Gastrocnemius medialis (tissue), 4 donors: ENCODE results near the gene FAM217A.

Experiments
- POLR2A ChIP-seq, 2 donors: fragments of 450-650 bp; IDR thresholded peaks; one replicate each; pipeline ENCODE4 v1.6.1; 2017; ENCODE audit warnings: antibody characterized with exemption in 2 of 2, mild to moderate bottlenecking in 2 of 2, moderate library complexity in 2 of 2
- TF ChIP-seq, protein P1 (sequence below), 5 experiments: fragments of 450-650 bp in 3 of 5; fragments of 200-600 bp in 2 of 5; sonication (generic) in 2 of 5; IDR thresholded peaks in 4 of 5; conservative IDR thresholded peaks in 1 of 5; 1 replicate in 4 of 5; 2 replicates in 1 of 5; pipeline ENCODE4 v1.5.1; 2016 to 2019; ENCODE audit warnings: antibody characterized with exemption in 5 of 5, mild to moderate bottlenecking in 3 of 5, moderate library complexity in 3 of 5

DNA sequence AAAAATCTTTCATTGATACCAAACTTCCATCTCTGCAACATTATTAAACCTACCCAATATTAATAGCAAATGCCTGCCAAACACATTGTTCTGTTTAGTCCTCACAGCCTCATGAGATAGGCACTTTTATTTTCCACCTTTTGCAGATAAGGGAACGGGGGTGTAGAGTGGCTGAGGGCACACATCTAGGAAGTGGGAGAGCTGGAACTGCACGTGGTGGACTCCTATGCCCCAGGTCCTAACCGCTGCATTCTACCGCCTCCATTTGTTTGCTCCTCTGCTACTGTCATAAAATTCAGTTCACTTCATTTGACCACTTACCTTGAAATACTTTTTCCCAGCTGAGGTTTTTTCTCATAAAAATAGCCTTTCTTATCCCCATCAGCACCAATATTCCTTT is 7.6 kb downstream of the FAM217A start:
- no peak for TF ChIP-seq POLR2A (IDR thresholded peaks at IDR 0.05)
- TF ChIP-seq, protein P1, sequence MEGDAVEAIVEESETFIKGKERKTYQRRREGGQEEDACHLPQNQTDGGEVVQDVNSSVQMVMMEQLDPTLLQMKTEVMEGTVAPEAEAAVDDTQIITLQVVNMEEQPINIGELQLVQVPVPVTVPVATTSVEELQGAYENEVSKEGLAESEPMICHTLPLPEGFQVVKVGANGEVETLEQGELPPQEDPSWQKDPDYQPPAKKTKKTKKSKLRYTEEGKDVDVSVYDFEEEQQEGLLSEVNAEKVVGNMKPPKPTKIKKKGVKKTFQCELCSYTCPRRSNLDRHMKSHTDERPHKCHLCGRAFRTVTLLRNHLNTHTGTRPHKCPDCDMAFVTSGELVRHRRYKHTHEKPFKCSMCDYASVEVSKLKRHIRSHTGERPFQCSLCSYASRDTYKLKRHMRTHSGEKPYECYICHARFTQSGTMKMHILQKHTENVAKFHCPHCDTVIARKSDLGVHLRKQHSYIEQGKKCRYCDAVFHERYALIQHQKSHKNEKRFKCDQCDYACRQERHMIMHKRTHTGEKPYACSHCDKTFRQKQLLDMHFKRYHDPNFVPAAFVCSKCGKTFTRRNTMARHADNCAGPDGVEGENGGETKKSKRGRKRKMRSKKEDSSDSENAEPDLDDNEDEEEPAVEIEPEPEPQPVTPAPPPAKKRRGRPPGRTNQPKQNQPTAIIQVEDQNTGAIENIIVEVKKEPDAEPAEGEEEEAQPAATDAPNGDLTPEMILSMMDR (IDR thresholded peaks at IDR 0.05 in 4 of 5, conservative IDR thresholded peaks at IDR 0.05 in 1 of 5) = no peak
